GM12878 (cell line): ENCODE data around the gene PAX3. TPM values are rescaled to one million over a fixed set of nuclear protein-coding genes. Genes with fewer than 3 reads are reported as not detected.

Source experiments
- ATAC-seq: fragments of 200-7000 bp; cut with Tn5 transposase; 3 replicates; pipeline ENCODE4 v1.9.1; 2020; ENCODE audit warnings: mild to moderate bottlenecking, moderate library complexity
- BruUV-seq: library from RNA; stranded (reverse); fragments of 400-500 nt; replicated peaks from 2 replicates; lab custom pipeline; 2021; lab: Mats Ljungman, UMichigan
- CTCF ChIA-PET: fragments of 300-600 bp; sonication (Branson Sonifier 250); formaldehyde crosslinking; extraction: SDS; loops from one replicate; lab custom pipeline; 2021; ENCODE audit warnings: inconsistent platforms; lab: Yijun Ruan, JAX
- POLR2A ChIA-PET: fragments of 350-600 bp; formaldehyde crosslinking; extraction: SDS; loops from one replicate; lab custom pipeline; 2021; ENCODE audit warnings: inconsistent platforms; lab: Charles Lee
- RAD21 ChIA-PET: fragments of 300-600 bp; sonication (Branson Sonifier 250); formaldehyde crosslinking; loops from one replicate; lab custom pipeline; 2023; ENCODE audit warnings: antibody characterized with exemption; ENCODE audit not compliant: unreplicated experiment; lab: Charles Lee
- SMC1A ChIA-PET: fragments of 300-600 bp; sonication (Branson Sonifier 250); formaldehyde crosslinking; loops from one replicate; lab custom pipeline; 2023; ENCODE audit not compliant: unreplicated experiment, uncharacterized antibody; lab: Charles Lee
- DNase-seq: peaks from one replicate; pipeline ENCODE4 v3.0.0-alpha.2; 2011; ENCODE audit warnings: low read depth, low spot score
- FAIRE-seq: peaks from 3 replicates; lab custom pipeline; 2011; peaks lifted over from hg19 to GRCh38; lab: Jason Lieb, UNC
- H2AFZ ChIP-seq: 2 replicates; pipeline ENCODE4 v1.6.0; 2011; ENCODE audit warnings: low read depth, low read length, control low read depth; ENCODE audit not compliant: control insufficient read depth
- H3K27ac ChIP-seq: 2 replicates; pipeline ENCODE4 v1.5.1; 2011; ENCODE audit warnings: control low read depth; ENCODE audit not compliant: control insufficient read depth, insufficient read depth
- H3K27me3 ChIP-seq, 2 experiments: replicated peaks in 1 of 2; 2 replicates each; pipeline versions ENCODE4 v1.6.0 to v1.6.1; 2011; ENCODE audit warnings: low read length in 1 of 2; ENCODE audit not compliant: control insufficient read depth in 2 of 2, insufficient read depth in 2 of 2
- H3K36me3 ChIP-seq, 2 experiments: 2 replicates each; pipeline ENCODE4 v1.5.1; 2011; ENCODE audit warnings: low read length in 1 of 2; ENCODE audit not compliant: control insufficient read depth in 2 of 2, insufficient read depth in 2 of 2
- H3K4me1 ChIP-seq: 2 replicates; pipeline ENCODE4 v1.6.1; 2011; ENCODE audit warnings: mild to moderate bottlenecking, low read length, moderate library complexity, mixed read lengths; ENCODE audit not compliant: control insufficient read depth, insufficient read depth
- H3K4me2 ChIP-seq: 2 replicates; pipeline ENCODE4 v1.6.0; 2011; ENCODE audit warnings: control low read depth; ENCODE audit not compliant: control insufficient read depth, insufficient read depth
- H3K4me3 ChIP-seq: fragments of 200-600 bp; sonication (generic); 2 replicates; pipeline ENCODE4 v1.5.1; 2016
- H3K79me2 ChIP-seq: 2 replicates; pipeline ENCODE4 v1.6.0; 2011; ENCODE audit warnings: low read length; ENCODE audit not compliant: control insufficient read depth, insufficient read depth
- H3K9ac ChIP-seq: 2 replicates; pipeline ENCODE4 v1.8.0; 2011; ENCODE audit warnings: low read length, control low read depth, mixed read lengths; ENCODE audit not compliant: control insufficient read depth, insufficient read depth
- H3K9me3 ChIP-seq: replicated peaks from 3 replicates; pipeline ENCODE4 v1.5.1; 2011; ENCODE audit warnings: mild to moderate bottlenecking, low read length; ENCODE audit not compliant: control insufficient read depth, insufficient read depth
- H4K20me1 ChIP-seq: 2 replicates; pipeline ENCODE4 v1.6.0; 2011; ENCODE audit not compliant: control insufficient read depth, insufficient read depth
- CREB1 ChIP-seq: IDR thresholded peaks from 2 replicates; pipeline ENCODE4 v1.6.1; 2012; ENCODE audit warnings: low read depth, mild to moderate bottlenecking, inconsistent platforms
- CREM ChIP-seq: IDR thresholded peaks from 2 replicates; pipeline ENCODE4 v1.6.1; 2014; ENCODE audit warnings: antibody characterized with exemption, low read depth
- FOS ChIP-seq: IDR thresholded peaks from 3 replicates; pipeline ENCODE4 v1.6.1; 2011; ENCODE audit warnings: borderline replicate concordance; ENCODE audit not compliant: insufficient read length; ENCODE audit errors: extremely low read depth
- KDM1A ChIP-seq: fragments of 200-600 bp; sonication (generic); IDR thresholded peaks from 2 replicates; pipeline ENCODE4 v1.6.1; 2016; ENCODE audit warnings: borderline replicate concordance
- MTA2 ChIP-seq: fragments of 450-650 bp; IDR thresholded peaks from 2 replicates; pipeline ENCODE4 v1.6.1; 2016; ENCODE audit warnings: low read depth, mild to moderate bottlenecking, moderate library complexity
- PKNOX1 ChIP-seq: fragments of 450-650 bp; IDR thresholded peaks from 2 replicates; pipeline ENCODE4 v1.6.1; 2016; ENCODE audit warnings: mild to moderate bottlenecking
- PML ChIP-seq: IDR thresholded peaks from 2 replicates; pipeline ENCODE4 v1.6.1; 2012; ENCODE audit warnings: low read length, inconsistent platforms
- POLR2A ChIP-seq: IDR thresholded peaks from 2 replicates; pipeline ENCODE4 v1.6.1; 2011; ENCODE audit warnings: low read depth, mild to moderate bottlenecking, low read length
- SMAD5 ChIP-seq: IDR thresholded peaks from 2 replicates; pipeline ENCODE4 v1.6.1; 2016; ENCODE audit warnings: antibody characterized with exemption, low read depth
- SPI1 ChIP-seq: IDR thresholded peaks from 2 replicates; pipeline ENCODE4 v1.6.1; 2011; ENCODE audit warnings: low read depth, mild to moderate bottlenecking, low read length, moderate library complexity, borderline replicate concordance; ENCODE audit not compliant: insufficient read depth
- STAT1 ChIP-seq: fragments of 450-650 bp; conservative IDR thresholded peaks from 2 replicates; pipeline ENCODE4 v1.6.1; 2014; ENCODE audit warnings: antibody characterized with exemption, mild to moderate bottlenecking
- USF2 ChIP-seq: IDR thresholded peaks from 2 replicates; pipeline ENCODE4 v1.6.1; 2011; ENCODE audit warnings: low read depth, low read length, improper control_type of control experiment, borderline replicate concordance
- ZBTB33 ChIP-seq: fragments of 450-650 bp; IDR thresholded peaks from 2 replicates; pipeline ENCODE4 v1.6.1; 2017; ENCODE audit warnings: mild to moderate bottlenecking
- ZNF24 ChIP-seq: fragments of 450-650 bp; IDR thresholded peaks from 2 replicates; pipeline ENCODE4 v1.6.1; 2017; ENCODE audit warnings: antibody characterized with exemption, mild to moderate bottlenecking
- WGBS: methylation state at CpG from one replicate; pipeline ENCODE4 v1.1.6; 2016; ENCODE audit warnings: low lambda C conversion rate; ENCODE audit not compliant: insufficient replicate concordance, insufficient coverage; ENCODE audit errors: missing lambda C conversion rate; 5-methylcytosine and 5-hydroxymethylcytosine counted together
- in situ Hi-C: fragments of 300-500 bp; cut with MboI; formaldehyde crosslinking; loops from 9 replicates; pipeline ENCODE4 v1.14.3; 2018; ENCODE audit warnings: mixed read lengths
- intact Hi-C: fragments of 100-400 bp; cut with micrococcal nuclease; formaldehyde crosslinking; loops from one replicate; pipeline ENCODE4 v1.14.2; 2022; ENCODE audit not compliant: unreplicated experiment
- polyA plus RNA-seq, 11 experiments: library from polyadenylated mRNA; depleted of rRNA in 4 of 11; unstranded in 6 of 11; stranded (reverse) in 5 of 11; fragments of >200 nt; fragmentation: Nextera tagmentation in 4 of 11; fragmentation: Illumina TruSeq in 1 of 11; extraction: Ambion mirVana in 4 of 11; extraction: Trizol in 1 of 11; gene quantifications; 1 replicate in 1 of 11; 2 replicates in 10 of 11; pipeline versions ENCODE4 v1.2.1 to v1.2.3, GENCODE V29; 2011 to 2016; ENCODE audit warnings: inconsistent platforms in 2 of 11, missing spikeins in 2 of 11, low read depth in 1 of 11
- total RNA-seq, 4 experiments: library from RNA; depleted of rRNA in 3 of 4; stranded (reverse); fragments of >200 nt in 3 of 4; fragmentation: Illumina TruSeq in 1 of 4; extraction: Trizol in 1 of 4; gene quantifications; 2 replicates each; pipeline versions ENCODE4 v1.2.1 to v1.2.3, GENCODE V29; 2013 to 2021

The PAX3 gene
- total and polyA plus RNA-seq, 10 of the 15 experiments (the other 5 are each of a cell fraction or from before 2014, with no cell fraction given), result not detected

GRCh38 chr2:222333397-222333796, 34.6 kb upstream of the PAX3 start:
- no peaks in the 10 kb centered on the region for H3K27me3 ChIP-seq
- ChIA-PET SMC1A (no interaction called here), POLR2A (no interaction called here), CTCF (no interaction called here), RAD21 (no interaction called here)
- ATAC-seq (no peak), FAIRE-seq (no peak), DNase-seq (no peak)
- intact Hi-C loops, result no loop called here
- H3K27ac ChIP-seq, result no peak overlapping the region
- no peak overlapping the region for H3K9ac ChIP-seq
- H3K79me2 ChIP-seq, result no peaks in the 10 kb centered on the region
- H3K4me3 ChIP-seq, result no peak overlapping the region
- H4K20me1 ChIP-seq, result no peaks in the 10 kb centered on the region
- H3K4me2 ChIP-seq, result no peak overlapping the region
- WGBS, result 12% methylated on average over 2 of the region's 2 CpGs
- H3K9me3 ChIP-seq, result peaks cover 5% of the 10 kb centered on the region
- BruUV-seq, result no TSS peak
- H3K4me1 ChIP-seq, result no peaks in the 10 kb centered on the region
- no peaks in the 10 kb centered on the region for H3K36me3 ChIP-seq
- TF ChIP-seq USF2 (no peak), PKNOX1 (no peak)
- in situ Hi-C loops, result no loop called here
- H2AFZ ChIP-seq, result no peak overlapping the region

GRCh38 chr2:222332116-222332515, 33.3 kb upstream of the PAX3 start:
- no peak overlapping the region for H3K27ac ChIP-seq
- no peak overlapping the region for H2AFZ ChIP-seq
- FAIRE-seq (peak; percentile 72), ATAC-seq (no peak), DNase-seq (no peak)
- H3K4me2 ChIP-seq, result no peak overlapping the region
- H4K20me1 ChIP-seq, result no peaks in the 10 kb centered on the region
- BruUV-seq, result no TSS peak
- in situ Hi-C loops (no loop called here), intact Hi-C loops (no loop called here)
- no peaks in the 10 kb centered on the region for H3K79me2 ChIP-seq
- no peaks in the 10 kb centered on the region for H3K4me1 ChIP-seq
- H3K27me3 ChIP-seq, result no peaks in the 10 kb centered on the region
- no peak overlapping the region for H3K4me3 ChIP-seq
- H3K36me3 ChIP-seq, result no peaks in the 10 kb centered on the region
- no peak overlapping the region for H3K9ac ChIP-seq
- ChIA-PET POLR2A (interaction anchor here (0.5 to 0.8 kb wide), 2 partner anchors 147 to 200 kb away, joined by 3 to 4 read pairs; no protein-coding TSS in a partner anchor), CTCF (interaction anchor here (0.7 to 1.0 kb wide), 3 partner anchors 14 to 90 kb away, joined by 3 read pairs; no protein-coding TSS in a partner anchor), RAD21 (interaction anchor here (1.3 to 1.4 kb wide), 2 partner anchors 10 to 119 kb away, joined by 4 to 5 read pairs; no protein-coding TSS in a partner anchor), SMC1A (interaction anchor here (1.0 kb wide), 1 partner anchor 230 kb away, joined by 3 read pairs; no protein-coding TSS in a partner anchor)
- WGBS, result 4% methylated on average over 4 of the region's 4 CpGs
- peaks cover 5% of the 10 kb centered on the region for H3K9me3 ChIP-seq
- TF ChIP-seq ZBTB33 (no peak), FOS (no peak), KDM1A (no peak), SPI1 (no peak), CREB1 (no peak), STAT1 (no peak), MTA2 (no peak), CREM (no peak), ZNF24 (no peak), POLR2A (no peak), PML (no peak), PKNOX1 (no peak), SMAD5 (no peak)
